Heart right ventricle (tissue), 16 donors: ENCODE measurements around the gene PRPF6. TPM values are rescaled to one million over a fixed set of nuclear protein-coding genes. Genes with fewer than 3 reads are reported as not detected.

Experiments used
- ATAC-seq, 8 donors: fragments of 200-7000 bp; cut with Tn5 transposase; one replicate each; pipeline ENCODE4 v1.9.1; 2020; ENCODE audit warnings: mild to moderate bottlenecking in 8 of 8, moderate library complexity in 8 of 8, moderate number of reproducible peaks in 1 of 8
- DNase-seq, 2 donors: peaks; one replicate each; pipeline ENCODE4 v3.0.0-alpha.2; 2020
- H3K27ac ChIP-seq, 10 donors: fragments of 200-600 bp; sonication (generic) in 2 of 10; one replicate each; pipeline versions ENCODE4 v1.5.0 to v1.8.0; 2020 to 2022; ENCODE audit warnings: mild to moderate bottlenecking in 3 of 10
- H3K27me3 ChIP-seq, 7 donors: fragments of 200-600 bp; one replicate each; pipeline ENCODE4 v1.8.0; 2021 to 2022; ENCODE audit warnings: mild to moderate bottlenecking in 2 of 7
- H3K36me3 ChIP-seq, 9 donors: fragments of 200-600 bp; sonication (generic) in 1 of 9; one replicate each; pipeline versions ENCODE4 v1.5.0 to v1.8.0; 2020 to 2022; ENCODE audit warnings: mild to moderate bottlenecking in 2 of 9
- H3K4me1 ChIP-seq, 9 donors: fragments of 200-600 bp; sonication (generic) in 1 of 9; one replicate each; pipeline versions ENCODE4 v1.5.0 to v1.8.0; 2020 to 2022; ENCODE audit warnings: mild to moderate bottlenecking in 4 of 9
- H3K4me3 ChIP-seq, 10 donors: fragments of 200-600 bp; sonication (generic) in 2 of 10; one replicate each; pipeline versions ENCODE4 v1.5.0 to v1.8.0; 2020 to 2022; ENCODE audit warnings: mild to moderate bottlenecking in 7 of 10, moderate library complexity in 2 of 10
- H3K9me3 ChIP-seq, 11 donors: fragments of 200-600 bp in 10 of 11; sonication (generic) in 2 of 11; one replicate each; pipeline versions ENCODE4 v1.5.0 to v1.8.0; 2013 to 2022; ENCODE audit warnings: mild to moderate bottlenecking in 2 of 11, control low read depth in 1 of 11, moderate library complexity in 1 of 11
- WGBS, 2 donors: extraction: QIAGEN DNeasy Blood & Tissue Kit; methylation state at CpG; one replicate each; pipeline ENCODE4 v1.1.7; 2013; ENCODE audit warnings: inconsistent platforms in 1 of 2; 5-methylcytosine and 5-hydroxymethylcytosine counted together
- intact Hi-C, 10 donors: fragments of 100-400 bp; cut with DNase I; formaldehyde crosslinking; loops; one replicate each; pipeline versions ENCODE4 v1.11.1 to v1.14.2; 2022
- polyA plus RNA-seq, 2 donors: library from polyadenylated mRNA; stranded (reverse); fragments of 200-250 nt; gene quantifications; one replicate each; pipeline ENCODE4 v1.2.3, GENCODE V29; 2013
- total RNA-seq, 10 donors: library from RNA; stranded (reverse); fragmentation: NEBNext Ultra II Directional in 3 of 10; extraction: Animal tissue kit (Norgen Biotek cat#: 25700) in 3 of 10; gene quantifications; one replicate each; pipeline versions ENCODE4 v1.2.1 to v1.2.4, GENCODE V29; 2021 to 2023
- TF ChIP-seq, protein P1 (sequence below), 9 donors: fragments of 200-600 bp; sonication (generic) in 2 of 9; IDR thresholded peaks; one replicate each; pipeline versions ENCODE4 v1.5.0 to v1.8.0; 2021 to 2022; ENCODE audit warnings: antibody characterized with exemption in 9 of 9, mild to moderate bottlenecking in 5 of 9, moderate library complexity in 1 of 9
- donor health status: Arrhythmogenic right ventricular cardiomyopathy.
- donor health status: ischemic (EF 13 %, LVEDD 7.1; RV severe dilation, severe dysfunction).
- donor health status: healthy with polysubstance abuse.
- donor health status: DM: no; HTN: yes; CAD: no.
- donor health status: DM: no; HTN: no; CAD: no.
- donor health status: ischemic (EF 25% LVEDD 6.9; RV normal size, moderate dysfunction).
- donor health status: ischemic (EF 25% LVEDD 5.7; RV mildly dilated, moderate dysfunction).
- donor health status: healthy.
- donor health status: DM: yes; HTN: yes; CAD: no.
- donor health status: Ischemic cardiomyopathy.
- donor health status: ischemic (EF 35%, LVEDD 5.7; RV mildly dilated, moderate dysfunction).
- donor health status: nonischemic (EF 11% LVEDD 7.7; RV severe dilation, severe dysfunction).
- donor health status: DM: yes; HTN: yes; CAD: no.
- donor health status: PGD.
- donor health status: ischemic (EF 29% LVEDD 5.4; RV normal size, mild dysfunction).
- donor health status: nonischemic (EF 23%, LVEDD 6.1; RV moderate dilation, normal function).

Gene PRPF6
- total and polyA plus RNA-seq, 12 donors: 27.8 to 53.6 (median 48.1) TPM

- TF ChIP-seq, protein P1, sequence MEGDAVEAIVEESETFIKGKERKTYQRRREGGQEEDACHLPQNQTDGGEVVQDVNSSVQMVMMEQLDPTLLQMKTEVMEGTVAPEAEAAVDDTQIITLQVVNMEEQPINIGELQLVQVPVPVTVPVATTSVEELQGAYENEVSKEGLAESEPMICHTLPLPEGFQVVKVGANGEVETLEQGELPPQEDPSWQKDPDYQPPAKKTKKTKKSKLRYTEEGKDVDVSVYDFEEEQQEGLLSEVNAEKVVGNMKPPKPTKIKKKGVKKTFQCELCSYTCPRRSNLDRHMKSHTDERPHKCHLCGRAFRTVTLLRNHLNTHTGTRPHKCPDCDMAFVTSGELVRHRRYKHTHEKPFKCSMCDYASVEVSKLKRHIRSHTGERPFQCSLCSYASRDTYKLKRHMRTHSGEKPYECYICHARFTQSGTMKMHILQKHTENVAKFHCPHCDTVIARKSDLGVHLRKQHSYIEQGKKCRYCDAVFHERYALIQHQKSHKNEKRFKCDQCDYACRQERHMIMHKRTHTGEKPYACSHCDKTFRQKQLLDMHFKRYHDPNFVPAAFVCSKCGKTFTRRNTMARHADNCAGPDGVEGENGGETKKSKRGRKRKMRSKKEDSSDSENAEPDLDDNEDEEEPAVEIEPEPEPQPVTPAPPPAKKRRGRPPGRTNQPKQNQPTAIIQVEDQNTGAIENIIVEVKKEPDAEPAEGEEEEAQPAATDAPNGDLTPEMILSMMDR (IDR thresholded peaks at IDR 0.05): no peak
- no peak for DNase-seq
- H3K4me3 ChIP-seq: peak overlapping the region in 7 of 10 donors; percentile 8 to 75 (median 23)
- peaks cover 6 to 80% (median 40%) of the 10 kb centered on the region in 7 donors for H3K27me3 ChIP-seq
- peaks cover 0 to 6% (median 0%) of the 10 kb centered on the region in 9 donors for H3K36me3 ChIP-seq
- H3K4me1 ChIP-seq: peaks cover 6 to 80% (median 51%) of the 10 kb centered on the region in 9 donors
- ATAC-seq: no peak
- no peaks in the 10 kb centered on the region for H3K9me3 ChIP-seq
- WGBS, 2 donors: 74 to 75% methylated on average over 33 of the region's 33 CpGs
- intact Hi-C loops: loop anchor here in 2 of 10 donors (5.0 to 10.0 kb wide), 2 partner anchors 366 to 418 kb away; no protein-coding TSS in a partner anchor
- H3K27ac ChIP-seq: peak overlapping the region; percentile 77 to 98 (median 92)
Measured at GRCh38 chr20:64052987-64053840, 72.3 kb downstream of the PRPF6 start.

GRCh38 chr20:64053841-64054661 is 73.1 kb downstream of the PRPF6 start:
- peak overlapping the region in 7 of 10 donors; percentile 7 to 75 (median 34) for H3K4me3 ChIP-seq

DNA sequence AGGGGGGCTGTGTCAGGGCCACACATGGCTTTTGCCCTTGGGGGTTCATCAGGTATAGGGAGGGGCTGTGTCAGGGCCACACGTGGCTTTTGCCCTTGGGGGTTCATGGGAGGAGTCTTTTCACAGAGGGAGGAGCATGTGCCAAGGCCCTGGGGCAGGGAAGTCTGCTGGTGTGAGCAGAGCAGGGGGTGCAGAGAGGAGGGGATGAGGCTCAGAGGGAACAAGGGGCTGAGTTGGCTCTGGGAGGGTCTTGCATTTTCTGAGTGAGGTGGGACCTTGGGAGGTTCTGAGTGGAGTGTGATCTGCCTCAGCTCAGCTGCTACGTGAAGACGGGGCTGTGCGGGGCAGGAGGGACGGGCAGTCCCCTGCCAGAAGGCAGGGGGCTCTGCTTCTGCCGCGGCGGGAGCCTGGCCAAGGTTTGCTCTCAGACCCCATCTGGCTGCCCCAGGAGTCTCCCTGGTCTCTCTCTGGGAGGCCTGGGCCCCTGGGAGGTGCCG is 74.5 kb downstream of the PRPF6 start:
- intact Hi-C loops: loop anchor here in 2 of 10 donors (5.0 to 10.0 kb wide), 2 partner anchors 73 to 421 kb away; partner anchors contain the start of gene PRPF6 (in 1 of the 2)
- H3K36me3 ChIP-seq: no peaks in the 10 kb centered on the region
- no peak for ATAC-seq
- H3K4me1 ChIP-seq: peaks cover 2 to 73% (median 44%) of the 10 kb centered on the region in 9 donors
- peak overlapping the region in 6 of 10 donors; percentile 4 to 47 (median 33) for H3K4me3 ChIP-seq
- DNase-seq: no peak
- H3K27me3 ChIP-seq: peaks cover 0 to 63% (median 23%) of the 10 kb centered on the region in 7 donors
- 56 to 63% methylated on average over 9 of the region's 9 CpGs for WGBS, 2 donors
- TF ChIP-seq, protein P1 (IDR thresholded peaks at IDR 0.05): no peak
- peak overlapping the region; percentile 80 to 98 (median 90) for H3K27ac ChIP-seq
- no peaks in the 10 kb centered on the region for H3K9me3 ChIP-seq

More at GRCh38 chr20:64053841-64054661, 73.1 kb downstream of the PRPF6 start:
- H3K36me3 ChIP-seq: no peaks in the 10 kb centered on the region
- peaks cover 0 to 73% (median 33%) of the 10 kb centered on the region in 7 donors for H3K27me3 ChIP-seq
- peak overlapping the region; percentile 80 to 98 (median 92) for H3K27ac ChIP-seq
- TF ChIP-seq, protein P1 (IDR thresholded peaks at IDR 0.05): peak in 2 of 9 donors; percentile 19 to 22
- intact Hi-C loops: loop anchor here in 2 of 10 donors (5.0 to 10.0 kb wide), 2 partner anchors 367 to 419 kb away; no protein-coding TSS in a partner anchor
- peak; percentile 80 to 90 for DNase-seq
- WGBS, 2 donors: 31 to 36% methylated on average over 15 to 17 of the region's 17 CpGs
- H3K9me3 ChIP-seq: no peaks in the 10 kb centered on the region
- H3K4me1 ChIP-seq: peaks cover 6 to 82% (median 52%) of the 10 kb centered on the region in 9 donors
- peak; percentile 29 to 55 (median 40) for ATAC-seq
